22Rv1 (cell line): ENCODE results near the gene PSMF1.

Experiments
- H3K27ac ChIP-seq: fragments of 450-650 bp; 2 replicates; pipeline ENCODE4 v1.5.1; 2017
- CTCF ChIP-seq: fragments of 450-650 bp; IDR thresholded peaks from 2 replicates; pipeline ENCODE4 v1.5.1; 2017; ENCODE audit warnings: mild to moderate bottlenecking
- ZFX ChIP-seq: fragments of 450-650 bp; IDR thresholded peaks from 2 replicates; pipeline ENCODE4 v1.6.1; 2017; ENCODE audit warnings: antibody characterized with exemption, borderline replicate concordance

PSMF1 gene

DNA sequence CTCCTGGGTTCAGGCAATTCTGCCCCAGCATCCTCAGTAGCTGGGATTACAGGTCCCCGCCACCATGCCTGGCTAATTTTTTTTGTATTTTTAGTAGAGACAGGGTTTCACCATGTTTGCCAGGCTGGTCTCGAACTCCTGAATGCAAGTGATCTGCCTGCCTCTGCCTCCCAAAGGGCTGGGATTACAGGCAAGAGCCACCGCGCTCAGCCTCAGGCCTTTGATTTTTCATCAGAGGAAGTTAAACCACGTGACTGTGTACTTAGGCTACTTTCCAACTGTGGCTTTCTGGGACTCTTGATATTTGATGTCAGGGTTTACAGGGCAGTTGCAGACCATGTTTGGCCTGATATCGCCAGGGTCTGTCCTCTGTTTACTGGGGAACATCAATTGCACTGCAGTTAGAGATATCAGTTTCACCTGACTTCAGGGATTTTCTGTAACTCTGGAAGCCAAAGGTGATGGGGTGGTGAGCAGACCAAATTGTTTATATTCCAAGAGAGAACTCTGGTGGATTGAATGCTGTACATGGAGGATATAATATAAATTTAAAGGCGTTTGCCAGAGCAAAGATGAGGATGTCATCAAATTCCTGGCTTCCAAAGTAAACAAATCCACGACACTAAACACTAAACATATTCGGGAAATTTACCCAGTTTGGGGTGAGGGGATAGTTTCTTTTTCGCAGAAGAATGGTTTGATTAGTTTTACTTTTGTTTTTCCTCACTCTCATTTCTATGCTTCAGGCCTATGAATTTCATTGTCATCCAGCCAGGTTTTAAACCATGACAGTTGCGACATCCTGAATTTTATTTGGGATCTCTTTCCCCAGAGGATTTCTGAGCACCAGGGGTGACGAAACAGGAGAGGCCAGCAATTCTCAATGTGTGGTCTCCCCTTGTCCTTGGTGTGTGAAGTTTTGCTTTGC is 4.2 kb downstream of the PSMF1 start:
- TF ChIP-seq CTCF (no peak), ZFX (no peak)
- H3K27ac ChIP-seq = peak overlapping the region; percentile 61

- no peak overlapping the region for H3K27ac ChIP-seq
- TF ChIP-seq CTCF (no peak), ZFX (no peak)
Measured at GRCh38 chr20:1123666-1124065, 5.3 kb downstream of the PSMF1 start.

- H3K27ac ChIP-seq = no peak overlapping the region
Measured at GRCh38 chr20:1124421-1124820, 6.0 kb downstream of the PSMF1 start.

GRCh38 chr20:1125277-1125676 is 6.9 kb downstream of the PSMF1 start:
- TF ChIP-seq ZFX (no peak), CTCF (no peak)
- no peak overlapping the region for H3K27ac ChIP-seq

More at GRCh38 chr20:1124421-1124820, 6.0 kb downstream of the PSMF1 start:
- no peak for TF ChIP-seq CTCF
- no peak for TF ChIP-seq ZFX

DNA sequence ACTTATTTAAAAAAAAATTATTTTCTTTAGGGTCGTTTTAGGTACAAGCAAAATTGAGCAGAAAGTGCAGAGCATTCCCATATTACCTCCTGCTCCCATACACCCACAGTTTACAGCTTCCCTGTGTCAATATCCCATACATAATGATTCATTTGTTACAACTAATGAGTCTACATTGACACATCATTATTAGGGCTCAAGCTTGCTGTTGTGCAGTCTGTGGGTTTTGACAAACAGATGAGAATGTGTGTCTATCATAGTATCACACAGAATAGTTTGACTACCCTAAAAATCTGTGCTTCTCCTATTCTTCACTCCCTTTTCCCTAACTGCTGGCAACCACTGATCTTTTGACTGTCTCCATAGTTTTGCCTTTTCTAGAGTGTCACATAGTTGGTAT is 9.4 kb downstream of the PSMF1 start:
- no peak for TF ChIP-seq ZFX
- TF ChIP-seq CTCF = no peak
- H3K27ac ChIP-seq = no peak overlapping the region

GRCh38 chr20:1130058-1130694 is 11.8 kb downstream of the PSMF1 start:
- no peak overlapping the region for H3K27ac ChIP-seq
- TF ChIP-seq ZFX = no peak
- TF ChIP-seq CTCF = no peak

DNA sequence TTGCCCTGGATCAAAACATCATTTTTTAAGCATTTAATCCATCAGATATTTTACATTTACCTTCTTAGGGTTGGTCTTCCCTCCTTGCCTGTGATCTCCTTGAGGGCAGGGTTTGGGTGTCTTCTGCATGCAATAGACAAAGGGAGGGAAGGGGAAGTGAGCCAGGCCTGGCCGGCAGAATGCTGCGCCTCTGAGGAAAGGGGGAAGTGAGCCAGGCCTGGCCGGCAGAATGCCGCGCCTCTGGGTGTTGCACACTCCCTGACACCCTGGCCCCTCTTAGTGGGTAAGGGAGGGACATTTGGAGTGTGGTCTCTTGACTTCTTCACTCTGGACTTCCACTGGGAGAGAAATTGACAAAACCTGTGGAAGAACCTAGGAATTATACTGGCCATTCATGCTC is 12.4 kb downstream of the PSMF1 start:
- TF ChIP-seq ZFX (no peak), CTCF (no peak)
- H3K27ac ChIP-seq = no peak overlapping the region
